ENCODE measurements around the gene SIGLEC8. TPM values are rescaled to one million over a fixed set of nuclear protein-coding genes. Genes with fewer than 3 reads are reported as not detected.

Gene SIGLEC8
- total RNA-seq, 1 donor from 2014 or later, result not detected

GRCh38 chr19:51462681-51463080 is 4.4 kb upstream of the SIGLEC8 start:
- no peak overlapping the region for H3K4me3 Mint-ChIP-seq (ENCODE audit: unreplicated experiment)
- H3K27ac Mint-ChIP-seq (ENCODE audit: unreplicated experiment), result no peak overlapping the region
- no peak for DNase-seq (ENCODE audit: extremely low spot score, unreplicated experiment)
- H3K4me1 Mint-ChIP-seq (ENCODE audit: unreplicated experiment), result no peaks in the 10 kb centered on the region
- TF ChIP-seq CTCF (IDR thresholded peaks at IDR 0.05), result no peak
- peaks cover 8% of the 10 kb centered on the region for H3K9me3 Mint-ChIP-seq (ENCODE audit: unreplicated experiment)
- H3K27me3 Mint-ChIP-seq (ENCODE audit: unreplicated experiment), result no peaks in the 10 kb centered on the region
- H3K36me3 Mint-ChIP-seq (ENCODE audit: unreplicated experiment), result no peaks in the 10 kb centered on the region

GRCh38 chr19:51462276-51462675 is 4.0 kb upstream of the SIGLEC8 start:
- no peak for DNase-seq (ENCODE audit: extremely low spot score, unreplicated experiment)
- Mint-ChIP-seq H3K36me3 (ENCODE audit: unreplicated experiment) (no peaks in the 10 kb centered on the region), H3K4me3 (ENCODE audit: unreplicated experiment) (no peak overlapping the region), H3K9me3 (ENCODE audit: unreplicated experiment) (peaks cover 8% of the 10 kb centered on the region), H3K4me1 (ENCODE audit: unreplicated experiment) (no peaks in the 10 kb centered on the region), H3K27ac (ENCODE audit: unreplicated experiment) (no peak overlapping the region), H3K27me3 (ENCODE audit: unreplicated experiment) (no peaks in the 10 kb centered on the region)
- TF ChIP-seq CTCF (IDR thresholded peaks at IDR 0.05), result no peak

- no peak for DNase-seq (ENCODE audit: extremely low spot score, unreplicated experiment)
- Mint-ChIP-seq H3K9me3 (ENCODE audit: unreplicated experiment) (peaks cover 9% of the 10 kb centered on the region), H3K4me1 (ENCODE audit: unreplicated experiment) (no peaks in the 10 kb centered on the region), H3K27me3 (ENCODE audit: unreplicated experiment) (no peaks in the 10 kb centered on the region), H3K36me3 (ENCODE audit: unreplicated experiment) (no peaks in the 10 kb centered on the region), H3K27ac (ENCODE audit: unreplicated experiment) (no peak overlapping the region), H3K4me3 (ENCODE audit: unreplicated experiment) (no peak overlapping the region)
- no peak for TF ChIP-seq CTCF (IDR thresholded peaks at IDR 0.05)
Measured at GRCh38 chr19:51461723-51462161, 3.5 kb upstream of the SIGLEC8 start.

GRCh38 chr19:51460164-51460992 is 2.1 kb upstream of the SIGLEC8 start:
- no peaks in the 10 kb centered on the region for H3K27me3 Mint-ChIP-seq (ENCODE audit: unreplicated experiment)
- peaks cover 12% of the 10 kb centered on the region for H3K9me3 Mint-ChIP-seq (ENCODE audit: unreplicated experiment)
- peak; percentile 74 for DNase-seq (ENCODE audit: extremely low spot score, unreplicated experiment)
- TF ChIP-seq CTCF (IDR thresholded peaks at IDR 0.05), result no peak
- no peak overlapping the region for H3K27ac Mint-ChIP-seq (ENCODE audit: unreplicated experiment)
- no peaks in the 10 kb centered on the region for H3K4me1 Mint-ChIP-seq (ENCODE audit: unreplicated experiment)
- no peak overlapping the region for H3K4me3 Mint-ChIP-seq (ENCODE audit: unreplicated experiment)
- H3K36me3 Mint-ChIP-seq (ENCODE audit: unreplicated experiment), result no peaks in the 10 kb centered on the region

GRCh38 chr19:51458899-51459505 is 748 bp upstream of the SIGLEC8 start:
- H3K36me3 Mint-ChIP-seq (ENCODE audit: unreplicated experiment), result no peaks in the 10 kb centered on the region
- no peaks in the 10 kb centered on the region for H3K27me3 Mint-ChIP-seq (ENCODE audit: unreplicated experiment)
- TF ChIP-seq CTCF (IDR thresholded peaks at IDR 0.05), result no peak
- no peak overlapping the region for H3K4me3 Mint-ChIP-seq (ENCODE audit: unreplicated experiment)
- H3K9me3 Mint-ChIP-seq (ENCODE audit: unreplicated experiment), result peaks cover 8% of the 10 kb centered on the region
- H3K27ac Mint-ChIP-seq (ENCODE audit: unreplicated experiment), result no peak overlapping the region
- H3K4me1 Mint-ChIP-seq (ENCODE audit: unreplicated experiment), result no peaks in the 10 kb centered on the region
- DNase-seq (ENCODE audit: extremely low spot score, unreplicated experiment), result peak; percentile 75
